ENCODE data around the gene ATAD3B. TPM values are rescaled to one million over a fixed set of nuclear protein-coding genes. Genes with fewer than 3 reads are reported as not detected.
"Not testable (repeated sequence)": the region's sequence is repeated elsewhere in the genome, so short reads cannot be mapped to it uniquely, and the experiment has no call there.

The ATAD3B gene
- total RNA-seq, 4 donors from 2014 or later, result 15.6 to 269 (median 39.2) TPM

DNA sequence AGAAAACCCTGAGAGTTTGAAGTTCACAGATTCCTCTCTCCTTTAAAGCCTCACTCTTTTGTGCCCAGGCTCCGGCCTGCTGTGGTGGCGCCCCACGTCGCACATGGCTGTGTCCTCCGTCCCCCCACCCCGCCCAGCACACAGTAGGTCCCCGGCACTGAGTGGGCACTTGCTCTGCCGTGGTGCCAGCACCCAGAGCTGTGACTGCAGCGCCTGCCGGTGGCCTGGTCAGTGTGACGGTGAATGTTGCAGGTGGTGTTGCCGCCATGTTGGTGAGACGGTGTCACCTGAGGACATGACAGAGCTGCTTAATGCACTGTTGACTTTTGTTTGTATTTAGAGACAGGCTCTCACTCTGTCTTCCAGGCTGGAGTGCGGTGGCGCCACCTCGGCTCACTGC is 18.7 kb upstream of the ATAD3B start:
- no peak for DNase-seq
- in situ Hi-C loops (cut with MboI; ENCODE audit: low pct_ligation_motif_present in 1 of 4, low pct_unique_long_range_greater_than_20kb in 1 of 4, low sequenced_read_pairs in 3 of 4) (no loop called here), intact Hi-C loops (cut with DNase I; ENCODE audit: low total_unique reads) (no loop called here)
- TF ChIP-seq POLR2AphosphoS5 (IDR thresholded peaks at IDR 0.05) (no peak), POLR2A (IDR thresholded peaks at IDR 0.05) (no peak), EP300 (IDR thresholded peaks at IDR 0.05; ENCODE audit: low read depth) (no peak)
- TF ChIP-seq, protein P1, sequence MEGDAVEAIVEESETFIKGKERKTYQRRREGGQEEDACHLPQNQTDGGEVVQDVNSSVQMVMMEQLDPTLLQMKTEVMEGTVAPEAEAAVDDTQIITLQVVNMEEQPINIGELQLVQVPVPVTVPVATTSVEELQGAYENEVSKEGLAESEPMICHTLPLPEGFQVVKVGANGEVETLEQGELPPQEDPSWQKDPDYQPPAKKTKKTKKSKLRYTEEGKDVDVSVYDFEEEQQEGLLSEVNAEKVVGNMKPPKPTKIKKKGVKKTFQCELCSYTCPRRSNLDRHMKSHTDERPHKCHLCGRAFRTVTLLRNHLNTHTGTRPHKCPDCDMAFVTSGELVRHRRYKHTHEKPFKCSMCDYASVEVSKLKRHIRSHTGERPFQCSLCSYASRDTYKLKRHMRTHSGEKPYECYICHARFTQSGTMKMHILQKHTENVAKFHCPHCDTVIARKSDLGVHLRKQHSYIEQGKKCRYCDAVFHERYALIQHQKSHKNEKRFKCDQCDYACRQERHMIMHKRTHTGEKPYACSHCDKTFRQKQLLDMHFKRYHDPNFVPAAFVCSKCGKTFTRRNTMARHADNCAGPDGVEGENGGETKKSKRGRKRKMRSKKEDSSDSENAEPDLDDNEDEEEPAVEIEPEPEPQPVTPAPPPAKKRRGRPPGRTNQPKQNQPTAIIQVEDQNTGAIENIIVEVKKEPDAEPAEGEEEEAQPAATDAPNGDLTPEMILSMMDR (IDR thresholded peaks at IDR 0.05), result no peak
- Histone ChIP-seq H3K27me3 (no peaks in the 10 kb centered on the region), H3K36me3 (no peaks in the 10 kb centered on the region), H3K9me3 (no peaks in the 10 kb centered on the region), H3K27ac (no peak overlapping the region), H3K4me3 (no peak overlapping the region), H3K4me1 (peaks cover 0 to 5% (median 4%) of the 10 kb centered on the region in 4 donors)
- 94% methylated on average over 16 of the region's 16 CpGs; no CpG with 5 or more reads in 1 of the 2 donors for WGBS, 2 donors (ENCODE audit: low coverage in 1 of 2)

DNA sequence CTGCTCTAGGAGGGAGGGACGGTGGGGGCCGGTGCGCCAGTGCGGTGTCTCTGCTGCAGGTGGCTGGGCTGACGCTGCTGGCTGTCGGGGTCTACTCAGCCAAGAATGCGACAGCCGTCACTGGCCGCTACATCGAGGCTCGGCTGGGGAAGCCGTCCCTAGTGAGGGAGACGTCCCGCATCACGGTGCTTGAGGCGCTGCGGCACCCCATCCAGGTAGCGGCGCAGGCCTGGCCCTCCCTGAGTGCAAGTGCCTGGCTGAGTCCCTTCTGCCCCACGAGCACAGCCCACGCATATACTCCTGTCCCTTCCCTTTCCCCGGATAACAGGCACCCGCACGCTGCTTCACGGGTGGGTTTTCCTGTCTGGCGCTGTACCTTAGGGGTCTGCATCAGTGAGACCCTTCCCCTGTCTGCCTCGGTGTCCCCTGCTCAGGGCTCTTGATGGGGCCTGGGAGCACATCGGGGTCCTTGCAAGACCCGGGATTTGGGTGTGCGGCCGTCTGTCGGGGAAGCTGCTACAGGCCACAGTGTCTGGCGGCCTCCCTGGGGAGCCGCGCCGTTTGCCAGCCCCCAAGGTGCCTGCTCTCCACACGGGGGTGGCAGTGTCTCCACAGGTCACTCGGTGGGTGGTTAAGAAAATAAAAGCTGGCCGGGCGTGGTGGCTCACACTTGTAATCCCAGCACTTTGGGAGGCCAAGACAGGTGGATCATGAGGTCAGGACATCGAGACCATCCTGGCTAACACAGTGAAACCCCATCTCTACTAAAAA is 17.1 kb upstream of the ATAD3B start:
- DNase-seq; intact Hi-C loops (cut with DNase I; ENCODE audit: low total_unique reads); in situ Hi-C loops (cut with MboI; ENCODE audit: low pct_ligation_motif_present in 1 of 4, low pct_unique_long_range_greater_than_20kb in 1 of 4, low sequenced_read_pairs in 3 of 4); H3K27me3 ChIP-seq; H3K27ac ChIP-seq; H3K36me3 ChIP-seq; H3K9me3 ChIP-seq; H3K4me3 ChIP-seq; H3K4me1 ChIP-seq: not testable (repeated sequence)
- WGBS, 2 donors (ENCODE audit: low coverage in 1 of 2), result 86% methylated on average over 35 of the region's 41 CpGs; no CpG with 5 or more reads in 1 of the 2 donors

DNA sequence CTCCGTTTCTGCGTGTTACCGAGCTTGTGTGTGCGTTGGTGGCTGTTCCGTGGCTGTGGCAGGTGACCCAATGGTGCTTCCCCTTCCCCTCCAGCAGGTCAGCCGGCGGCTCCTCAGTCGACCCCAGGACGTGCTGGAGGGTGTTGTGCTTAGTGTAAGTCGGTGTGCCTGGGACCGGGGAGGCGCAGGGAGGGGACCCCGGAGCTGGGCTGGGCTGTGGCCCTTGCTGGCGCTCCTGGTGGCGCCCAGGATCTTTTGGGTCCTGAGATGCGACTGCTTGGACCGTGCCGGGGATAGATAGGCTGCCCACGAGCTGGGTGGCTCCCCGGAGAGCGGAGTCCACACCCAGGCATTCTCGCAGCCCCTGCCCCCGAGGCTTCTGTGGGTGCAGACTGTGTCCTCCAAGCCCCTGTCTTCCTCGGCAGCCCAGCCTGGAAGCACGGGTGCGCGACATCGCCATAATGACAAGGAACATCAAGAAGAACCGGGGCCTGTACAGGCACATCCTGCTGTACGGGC is 16.1 kb upstream of the ATAD3B start:
- Histone ChIP-seq H3K36me3 (no peaks in the 10 kb centered on the region), H3K4me1 (no peaks in the 10 kb centered on the region), H3K4me3 (no peak overlapping the region), H3K27ac (no peak overlapping the region), H3K27me3 (no peaks in the 10 kb centered on the region), H3K9me3 (no peaks in the 10 kb centered on the region)
- TF ChIP-seq EP300 (IDR thresholded peaks at IDR 0.05; ENCODE audit: low read depth), result no peak
- TF ChIP-seq, protein P1 (IDR thresholded peaks at IDR 0.05), result no peak
- no peak for TF ChIP-seq POLR2A (IDR thresholded peaks at IDR 0.05)
- TF ChIP-seq POLR2AphosphoS5 (IDR thresholded peaks at IDR 0.05), result no peak
- DNase-seq, result no peak
- WGBS, 2 donors (ENCODE audit: low coverage in 1 of 2), result 84% methylated on average over 28 of the region's 30 CpGs; no CpG with 5 or more reads in 1 of the 2 donors
- intact Hi-C loops (cut with DNase I; ENCODE audit: low total_unique reads) (no loop called here), in situ Hi-C loops (cut with MboI; ENCODE audit: low pct_ligation_motif_present in 1 of 4, low pct_unique_long_range_greater_than_20kb in 1 of 4, low sequenced_read_pairs in 3 of 4) (no loop called here)

DNA sequence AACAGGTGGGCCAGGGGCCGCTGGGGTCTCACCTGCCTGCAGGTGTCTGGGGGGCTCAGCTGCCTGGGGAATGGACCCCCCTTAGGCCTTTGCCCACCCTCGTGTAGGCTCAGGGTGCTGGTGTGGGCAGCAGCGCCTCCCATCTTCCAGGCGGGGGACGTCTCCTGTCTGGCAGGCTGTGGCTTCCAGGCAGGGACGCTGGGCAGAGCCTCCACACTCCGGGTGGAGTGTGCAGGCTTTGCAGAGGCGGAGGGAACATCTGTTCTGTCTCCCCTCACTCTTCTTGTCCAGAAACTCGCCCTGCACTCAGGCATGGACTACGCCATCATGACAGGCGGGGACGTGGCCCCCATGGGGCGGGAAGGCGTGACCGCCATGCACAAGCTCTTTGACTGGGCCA is 15.6 kb upstream of the ATAD3B start:
- H3K9me3 ChIP-seq; H3K27ac ChIP-seq; in situ Hi-C loops (cut with MboI; ENCODE audit: low pct_ligation_motif_present in 1 of 4, low pct_unique_long_range_greater_than_20kb in 1 of 4, low sequenced_read_pairs in 3 of 4); intact Hi-C loops (cut with DNase I; ENCODE audit: low total_unique reads); H3K36me3 ChIP-seq; H3K4me3 ChIP-seq; H3K27me3 ChIP-seq; DNase-seq; H3K4me1 ChIP-seq: not testable (repeated sequence)
- 69% methylated on average over 2 of the region's 15 CpGs; no CpG with 5 or more reads in 1 of the 2 donors for WGBS, 2 donors (ENCODE audit: low coverage in 1 of 2)

DNA sequence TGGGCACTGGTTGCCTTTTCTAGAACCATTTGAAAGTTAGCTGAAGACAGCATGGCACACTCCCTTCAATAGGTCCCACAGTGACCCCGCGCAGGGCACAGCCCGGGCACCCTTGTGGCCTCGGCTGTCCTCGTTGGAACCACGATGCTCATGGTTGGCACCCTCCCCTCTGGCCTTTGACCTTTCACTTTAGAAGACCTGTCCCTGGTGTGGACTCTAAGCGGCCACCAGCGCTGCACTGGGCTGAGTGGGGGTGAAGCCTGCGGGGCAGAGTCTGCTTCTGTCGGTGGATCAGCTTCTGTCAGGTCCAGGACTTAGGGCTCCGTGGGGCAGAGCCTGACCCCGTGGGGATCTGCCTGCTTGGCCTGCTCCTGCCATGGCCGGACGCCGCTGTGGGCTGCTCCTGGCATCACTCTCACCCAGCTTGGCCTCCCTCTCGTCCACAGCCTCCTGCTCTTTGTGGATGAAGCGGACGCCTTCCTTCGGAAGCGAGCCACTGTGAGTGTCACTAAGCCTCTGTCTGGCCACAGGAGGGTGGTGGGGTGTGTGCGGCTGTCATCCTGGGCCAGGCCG is 14.8 kb upstream of the ATAD3B start:
- intact Hi-C loops (cut with DNase I; ENCODE audit: low total_unique reads); H3K4me3 ChIP-seq; in situ Hi-C loops (cut with MboI; ENCODE audit: low pct_ligation_motif_present in 1 of 4, low pct_unique_long_range_greater_than_20kb in 1 of 4, low sequenced_read_pairs in 3 of 4); H3K27ac ChIP-seq; H3K27me3 ChIP-seq; H3K4me1 ChIP-seq; H3K9me3 ChIP-seq; H3K36me3 ChIP-seq; DNase-seq: not testable (repeated sequence)
- 85% methylated on average over 16 of the region's 22 CpGs; no CpG with 5 or more reads in 1 of the 2 donors for whole genome bisulfite sequencing, 2 donors (ENCODE audit: low coverage in 1 of 2)

DNA sequence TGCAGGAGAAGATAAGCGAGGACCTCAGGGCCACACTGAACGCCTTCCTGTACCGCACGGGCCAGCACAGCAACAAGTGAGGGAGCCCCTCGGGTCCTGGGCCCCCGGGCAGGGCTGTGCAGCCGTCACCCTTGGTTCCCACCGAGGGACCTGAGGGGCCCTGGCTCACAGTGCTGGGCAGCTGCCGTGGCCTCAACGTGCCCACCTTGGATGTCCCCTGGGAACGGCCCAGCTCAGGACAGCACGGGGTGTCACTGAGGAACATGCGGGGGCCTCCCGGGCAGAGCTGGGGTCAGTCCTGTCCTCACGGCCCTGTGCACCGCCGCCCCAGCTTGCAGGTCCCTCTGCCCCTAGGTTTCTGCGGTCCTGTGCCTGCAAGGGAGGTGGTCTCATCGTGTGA is 12.4 kb upstream of the ATAD3B start:
- H3K9me3 ChIP-seq; H3K27ac ChIP-seq; intact Hi-C loops (cut with DNase I; ENCODE audit: low total_unique reads); in situ Hi-C loops (cut with MboI; ENCODE audit: low pct_ligation_motif_present in 1 of 4, low pct_unique_long_range_greater_than_20kb in 1 of 4, low sequenced_read_pairs in 3 of 4); H3K4me1 ChIP-seq; DNase-seq; H3K4me3 ChIP-seq; H3K27me3 ChIP-seq; H3K36me3 ChIP-seq: not testable (repeated sequence)
- no CpG with 5 or more reads among the region's 19 CpGs for WGBS, 2 donors (ENCODE audit: low coverage in 1 of 2)

DNA sequence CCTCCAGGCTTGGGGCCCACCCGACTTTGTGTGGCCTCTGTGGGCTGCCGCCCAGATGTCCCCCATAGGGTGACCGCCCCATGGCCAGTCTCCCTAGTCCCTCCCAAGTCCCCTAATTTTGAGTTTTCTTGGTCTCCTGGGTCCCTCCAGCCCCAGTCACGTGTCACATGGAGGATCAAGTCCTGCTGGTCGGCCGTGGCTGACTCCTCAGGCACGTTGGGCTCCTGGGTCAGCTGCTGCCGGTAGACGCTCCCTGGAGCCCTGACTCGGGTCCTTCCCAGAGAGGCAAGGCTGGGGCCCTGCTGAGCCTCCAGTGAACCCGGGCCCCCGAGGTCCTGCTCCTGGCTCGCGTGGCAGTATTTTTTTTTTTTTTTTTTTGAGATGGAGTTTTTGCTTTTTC is 11.9 kb upstream of the ATAD3B start:
- H3K27ac ChIP-seq; intact Hi-C loops (cut with DNase I; ENCODE audit: low total_unique reads); H3K9me3 ChIP-seq; H3K36me3 ChIP-seq; H3K4me3 ChIP-seq; in situ Hi-C loops (cut with MboI; ENCODE audit: low pct_ligation_motif_present in 1 of 4, low pct_unique_long_range_greater_than_20kb in 1 of 4, low sequenced_read_pairs in 3 of 4); H3K27me3 ChIP-seq; H3K4me1 ChIP-seq; DNase-seq: not testable (repeated sequence)
- WGBS, 2 donors (ENCODE audit: low coverage in 1 of 2), result 90% methylated on average over 14 of the region's 14 CpGs; no CpG with 5 or more reads in 1 of the 2 donors

Measured in transverse colon (tissue), 4 donors.